ENCODE results near the gene PPIH.
"Not testable (repeated sequence)": the region's sequence is repeated elsewhere in the genome, so short reads cannot be mapped to it uniquely, and the experiment has no call there.

Gene PPIH

GRCh38 chr1:42682739-42683531 lies 24.7 kb downstream of the PPIH start:
- DNase-seq, result no peak

DNA sequence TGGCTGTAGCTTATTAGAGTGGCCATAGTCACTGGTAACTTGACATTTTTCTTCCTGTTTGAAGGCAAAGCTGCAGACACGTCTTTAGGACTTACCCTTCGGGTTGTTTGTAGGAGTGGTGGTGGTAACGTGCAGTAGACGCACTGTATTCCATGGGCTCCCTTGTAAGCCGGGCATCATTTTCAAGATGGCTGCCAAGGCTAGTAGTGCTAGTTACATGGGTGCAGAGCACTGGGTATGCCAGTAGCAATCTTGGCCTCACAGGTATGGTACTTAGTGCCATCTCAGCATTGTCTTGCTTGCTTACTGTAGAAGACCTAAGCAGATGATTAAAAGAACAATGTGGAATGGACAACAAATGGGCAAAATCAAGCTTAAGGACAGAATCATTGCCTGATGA lies 25.9 kb downstream of the PPIH start:
- DNase-seq, result no peak

DNA sequence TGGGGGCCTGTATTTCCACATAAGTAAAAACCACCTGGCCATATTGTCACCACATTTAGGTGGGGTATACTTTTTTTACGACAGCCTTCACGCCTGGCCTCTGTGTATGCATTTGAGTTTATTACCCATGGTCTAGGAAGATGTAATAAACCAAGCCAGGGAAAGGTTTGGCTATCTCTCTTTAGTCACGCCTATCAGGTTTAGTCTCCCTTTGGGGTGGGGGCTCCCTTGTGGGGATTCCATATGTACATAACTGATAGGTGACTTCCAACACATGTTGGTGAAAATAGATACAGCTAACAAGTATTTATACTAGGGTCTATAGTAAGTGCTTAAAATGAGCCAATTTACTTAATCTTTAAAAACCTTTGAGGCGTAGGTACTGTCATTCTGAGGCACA lies 28.2 kb downstream of the PPIH start:
- DNase-seq, result no peak

GRCh38 chr1:42689912-42690311 lies 31.7 kb downstream of the PPIH start:
- DNase-seq, result no peak

DNA sequence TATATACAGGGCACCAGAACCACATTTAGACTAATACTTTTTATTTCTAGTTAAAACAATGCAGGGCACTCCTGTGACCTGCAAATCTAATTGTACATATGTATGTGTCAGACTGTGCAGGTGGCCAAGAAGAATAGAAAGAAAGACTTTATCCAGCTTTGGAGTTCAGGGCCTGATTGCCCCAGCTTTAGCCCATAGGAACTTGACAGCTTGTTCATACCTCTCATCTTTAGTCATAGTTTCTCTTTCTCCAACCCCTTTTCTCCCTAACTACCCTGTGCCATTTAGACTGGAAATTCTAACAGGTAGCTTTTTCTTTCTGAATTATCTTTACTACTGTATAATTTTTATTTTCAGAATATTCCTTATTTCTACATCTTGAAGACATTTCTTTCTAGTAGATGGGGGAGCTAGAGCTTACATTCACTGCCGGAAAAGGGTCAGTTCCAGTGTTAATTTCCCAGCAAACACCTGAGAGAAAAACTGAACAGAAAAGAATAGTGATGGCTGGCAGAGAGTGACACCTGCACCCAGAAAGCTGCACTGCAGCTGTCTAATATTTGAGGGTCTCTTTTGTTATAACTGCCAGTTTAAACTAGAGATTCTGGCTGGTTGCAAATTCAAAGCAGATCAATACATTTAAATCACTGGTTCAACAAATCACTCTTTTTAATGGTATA lies 32.4 kb downstream of the PPIH start:
- no peak for DNase-seq

DNA sequence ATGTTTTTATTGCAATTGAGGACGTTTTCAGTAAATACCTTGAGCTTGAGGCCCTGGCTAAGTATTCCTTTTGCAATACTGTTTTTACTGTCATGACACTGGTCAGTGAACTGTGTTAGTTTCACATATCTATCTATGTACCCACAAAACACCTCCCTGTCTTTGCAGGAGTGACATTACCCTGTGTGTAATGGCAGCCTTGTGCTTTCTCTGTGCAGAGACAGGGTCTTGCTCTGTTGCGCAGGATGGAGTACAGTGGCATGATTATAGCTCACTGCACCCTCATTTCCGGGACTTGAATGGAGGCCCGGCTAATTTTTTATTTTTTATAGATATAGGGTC lies 32.9 kb downstream of the PPIH start:
- DNase-seq, result no peak

GRCh38 chr1:42692461-42692860 lies 34.2 kb downstream of the PPIH start:
- no peak for DNase-seq

DNA sequence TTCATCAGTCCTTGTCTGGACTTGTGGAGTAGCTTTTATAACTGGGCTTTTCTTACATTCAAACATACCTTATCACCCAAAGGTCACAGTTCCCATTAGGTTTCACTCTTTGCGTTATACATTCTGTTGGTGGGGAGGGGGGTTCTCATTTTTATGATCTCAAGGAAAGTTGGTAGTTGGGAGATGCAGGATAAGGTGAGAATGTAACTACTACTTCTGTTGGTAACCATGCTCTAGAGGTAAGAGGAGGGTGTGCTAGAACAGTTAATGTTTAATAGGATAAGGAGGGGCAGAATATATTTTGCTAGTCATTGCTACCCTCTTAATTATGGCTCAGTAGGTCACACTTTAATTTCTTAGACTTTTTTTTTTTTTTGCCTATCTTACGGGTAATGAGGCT lies 34.7 kb downstream of the PPIH start:
- no peak for DNase-seq

- DNase-seq, result no peak
Observed at GRCh38 chr1:42698081-42698813, 40.0 kb downstream of the PPIH start.

DNA sequence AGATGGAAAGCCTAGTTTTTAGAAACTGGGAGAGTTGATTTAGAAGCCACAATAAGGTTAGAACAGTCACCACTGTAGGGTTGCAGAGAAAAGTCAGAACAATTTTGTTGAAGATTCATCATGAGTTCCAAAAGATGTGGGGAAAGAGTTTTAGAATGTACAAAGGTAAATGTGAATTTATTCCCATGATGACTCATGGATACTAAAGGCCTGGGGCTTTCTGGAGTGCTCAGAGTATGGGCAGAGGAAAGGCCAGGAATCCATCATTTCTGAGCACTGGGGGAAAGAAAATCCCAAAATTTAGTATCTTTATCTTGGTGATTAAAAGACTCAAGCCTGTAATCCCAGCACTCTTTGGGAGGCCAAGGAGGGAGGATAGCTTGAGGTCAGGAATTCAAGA lies 41.8 kb downstream of the PPIH start:
- no peak for DNase-seq

DNA sequence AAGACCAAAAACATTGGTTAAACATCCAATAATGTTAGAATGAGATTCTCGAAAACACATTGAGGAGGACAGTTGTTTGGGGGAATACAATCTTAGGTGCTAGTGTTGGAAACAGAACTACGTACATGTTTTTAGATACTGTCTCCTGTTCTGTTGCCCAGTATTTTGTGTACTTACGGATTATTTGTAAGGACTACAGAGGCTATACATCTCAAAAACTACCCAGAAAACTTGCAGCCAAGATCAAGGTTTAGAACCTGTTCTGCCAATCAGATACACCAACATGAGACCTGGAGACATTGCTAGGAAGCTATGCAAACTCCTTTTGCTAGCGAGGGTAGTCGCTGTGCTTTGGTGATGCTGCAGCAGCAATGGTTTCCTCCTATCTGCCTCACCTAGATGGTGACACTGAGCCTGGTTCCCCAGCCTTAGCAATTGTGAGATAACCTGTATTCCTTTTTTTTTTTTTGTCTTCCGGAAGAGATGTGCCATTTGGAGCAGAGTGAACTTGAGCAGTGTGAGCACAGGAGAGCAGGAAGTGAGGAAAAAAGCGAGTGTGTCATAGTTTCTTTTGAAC lies 45.8 kb downstream of the PPIH start:
- DNase-seq, result no peak

- DNase-seq, result not testable (repeated sequence)
Observed at GRCh38 chr1:42712808-42713207, 54.6 kb downstream of the PPIH start.

DNA sequence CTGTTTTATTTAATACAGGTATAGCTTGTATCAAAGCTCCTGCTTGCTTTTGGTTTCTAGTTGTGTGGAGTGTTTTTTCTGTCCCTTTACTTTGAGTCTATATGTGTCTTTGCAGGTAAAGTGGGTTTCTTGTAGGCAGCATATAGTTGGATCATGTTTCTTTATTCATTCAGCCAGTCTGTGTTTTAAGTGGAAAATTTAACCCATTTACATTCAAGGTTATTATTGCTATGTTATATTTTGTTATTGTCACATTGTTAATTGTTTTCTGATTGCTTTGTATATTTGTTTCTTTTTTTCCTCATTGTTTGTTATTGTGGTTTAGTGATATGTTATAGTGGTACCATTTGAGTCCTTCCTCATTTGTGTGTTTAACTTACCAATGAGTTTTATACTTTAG lies 55.1 kb downstream of the PPIH start:
- DNase-seq, result no peak

DNA sequence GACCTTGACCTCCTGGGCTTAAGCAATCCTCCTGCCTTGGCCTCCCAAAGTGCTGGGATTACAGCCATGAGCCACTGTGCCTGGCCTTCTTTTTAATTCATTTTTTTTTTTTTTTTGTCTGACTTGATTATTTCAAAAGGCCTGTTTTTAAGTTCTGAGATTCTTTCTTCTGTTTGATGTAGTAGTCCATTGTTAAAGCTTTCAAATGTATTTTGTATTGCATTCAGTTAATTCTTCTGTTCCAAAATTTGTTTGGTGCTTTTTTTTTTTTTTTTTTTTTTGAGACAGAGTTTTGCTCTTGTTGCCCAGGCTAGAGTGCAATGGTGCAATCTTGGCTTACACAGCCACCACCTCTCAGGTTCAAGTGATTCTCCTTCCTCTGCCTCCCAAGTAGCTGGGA lies 56.2 kb downstream of the PPIH start:
- DNase-seq, result not testable (repeated sequence)

GRCh38 chr1:42720868-42721267 lies 62.6 kb downstream of the PPIH start:
- no peak for DNase-seq

DNA sequence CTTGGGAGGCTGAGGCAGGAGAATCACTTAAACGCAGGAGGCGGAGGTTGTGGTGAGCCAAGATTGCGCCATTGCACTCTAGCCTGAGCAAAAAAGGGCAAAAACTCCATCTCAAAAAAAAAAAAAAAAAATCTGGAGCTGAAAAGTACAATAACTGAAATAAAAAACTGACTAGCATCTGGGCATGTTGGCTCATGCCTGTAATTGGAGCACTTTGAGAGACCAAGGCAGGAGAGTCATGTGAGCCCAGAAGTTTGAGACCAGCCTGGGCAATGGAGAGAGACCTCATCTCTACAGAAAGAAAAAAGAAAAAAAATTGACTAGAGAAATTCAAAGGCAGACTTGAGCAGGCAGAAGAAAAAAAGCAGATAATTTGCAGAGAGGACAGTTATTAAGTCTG lies 63.7 kb downstream of the PPIH start:
- DNase-seq, result no peak

- DNase-seq, result not testable (repeated sequence)
Observed at GRCh38 chr1:42722403-42722802, 64.2 kb downstream of the PPIH start.

GRCh38 chr1:42723511-42723910 lies 65.3 kb downstream of the PPIH start:
- DNase-seq, result no peak

- not testable (repeated sequence) for DNase-seq
Observed at GRCh38 chr1:42725820-42726219, 67.6 kb downstream of the PPIH start.

Data from NCI-H1436 treated with DMSO at 0.1 percent for 48 hours (cell line).